K562 (cell line): ENCODE measurements around the gene SYT15. TPM values are rescaled to one million over a fixed set of nuclear protein-coding genes. Genes with fewer than 3 reads are reported as not detected.

ENCODE experiments used
- ATAC-seq: fragments of 200-7000 bp; cut with Tn5 transposase; 3 replicates; pipeline ENCODE4 v1.9.1; 2020; ENCODE audit warnings: moderate library complexity
- BruUV-seq: library from RNA; stranded (reverse); fragments of 400-500 nt; replicated peaks from 2 replicates; lab custom pipeline; 2021; lab: Mats Ljungman, UMichigan
- CTCF ChIA-PET: fragments of 300-600 bp; formaldehyde crosslinking; extraction: SDS; loops from one replicate; lab custom pipeline; 2021; ENCODE audit warnings: low intra/inter-chr PET ratio; lab: Yijun Ruan, JAX
- POLR2A ChIA-PET: fragments of 300-600, 350-650 bp; sonication (Branson Sonifier 250); formaldehyde crosslinking; extraction: SDS; loops from one replicate; lab custom pipeline; 2021; ENCODE audit warnings: antibody characterized with exemption, inconsistent platforms; lab: Yijun Ruan, JAX
- DNase-seq, 4 experiments: peaks; one replicate each; pipeline versions ENCODE4 v3.0.0 to v3.0.0-alpha.2; 2011 to 2018; ENCODE audit warnings: low spot score in 3 of 4, mixed read lengths in 3 of 4; ENCODE audit errors: extremely low read depth in 1 of 4
- FAIRE-seq: peaks from 2 replicates; lab custom pipeline; 2011; peaks lifted over from hg19 to GRCh38; lab: Jason Lieb, UNC
- H2AFZ ChIP-seq: 2 replicates; pipeline ENCODE4 v1.6.0; 2011; ENCODE audit warnings: low read depth, low read length, control low read depth, inconsistent platforms
- H3K27ac ChIP-seq: fragments of 200-600 bp; 3 replicates; pipeline ENCODE4 v1.8.0; 2011; ENCODE audit warnings: low read depth, mild to moderate bottlenecking, control low read depth, inconsistent platforms, low read length, moderate library complexity, mixed read lengths; ENCODE audit errors: extremely low read depth
- H3K27me3 ChIP-seq, 2 experiments: fragments of 300-600 bp in 1 of 2; 2 replicates in 1 of 2; 3 replicates in 1 of 2; pipeline versions ENCODE4 v1.6.0 to v1.8.0; 2011; ENCODE audit warnings: inconsistent platforms in 2 of 2, low read length in 2 of 2, mild to moderate bottlenecking in 1 of 2, mixed read lengths in 1 of 2, moderate library complexity in 1 of 2; ENCODE audit not compliant: control insufficient read depth in 2 of 2, insufficient read depth in 2 of 2
- H3K36me3 ChIP-seq: fragments of 300-600 bp; 3 replicates; pipeline ENCODE4 v1.8.0; 2011; ENCODE audit warnings: mild to moderate bottlenecking, low read length, inconsistent platforms; ENCODE audit not compliant: control insufficient read depth, insufficient read depth
- H3K4me1 ChIP-seq, 2 experiments: fragments of 200-600 bp in 1 of 2; replicated peaks in 1 of 2; 2 replicates in 1 of 2; 3 replicates in 1 of 2; pipeline versions ENCODE4 v1.5.1 to v1.8.0; 2011; ENCODE audit warnings: inconsistent platforms in 2 of 2, low read length in 2 of 2, mild to moderate bottlenecking in 1 of 2, mixed read lengths in 1 of 2, moderate library complexity in 1 of 2; ENCODE audit not compliant: control insufficient read depth in 2 of 2, insufficient read depth in 2 of 2
- H3K4me2 ChIP-seq: 2 replicates; pipeline ENCODE4 v1.6.1; 2011; ENCODE audit warnings: low read length, control low read depth, inconsistent platforms, mixed read lengths; ENCODE audit not compliant: insufficient read depth
- H3K4me3 ChIP-seq: fragments of 200-600 bp; sonication (generic), shearing (Covaris generic); 2 replicates; pipeline ENCODE4 v1.5.1; 2016; ENCODE audit warnings: control low read depth, inconsistent platforms
- H3K79me2 ChIP-seq: fragments of 200-600 bp; 3 replicates; pipeline ENCODE4 v1.8.0; 2011; ENCODE audit warnings: low read length, inconsistent platforms; ENCODE audit not compliant: control insufficient read depth, insufficient read depth
- H3K9ac ChIP-seq, 2 experiments: 2 replicates each; pipeline versions ENCODE4 v1.6.0 to v1.6.1; 2011; ENCODE audit warnings: low read depth in 2 of 2, low read length in 2 of 2, control low read depth in 1 of 2, inconsistent platforms in 1 of 2, mild to moderate bottlenecking in 1 of 2, mixed read lengths in 1 of 2; ENCODE audit not compliant: insufficient read depth in 1 of 2
- H3K9me1 ChIP-seq: one replicate; pipeline ENCODE4 v1.6.0; 2011; ENCODE audit warnings: inconsistent platforms, mild to moderate bottlenecking, low read length, moderate library complexity; ENCODE audit not compliant: control insufficient read depth, insufficient read depth
- H3K9me3 ChIP-seq: replicated peaks from 2 replicates; pipeline ENCODE4 v1.5.1; 2011; ENCODE audit warnings: low read depth, low read length, inconsistent platforms; ENCODE audit not compliant: control insufficient read depth, insufficient read depth
- H4K20me1 ChIP-seq: replicated peaks from 2 replicates; pipeline ENCODE4 v1.6.1; 2011; ENCODE audit warnings: low read length, inconsistent platforms, mixed read lengths; ENCODE audit not compliant: control insufficient read depth, insufficient read depth
- GTF2E2 ChIP-seq: fragments of 200-800 bp; sonication (Bioruptor generic); IDR thresholded peaks from 2 replicates; pipeline ENCODE4 v1.6.1; 2016; ENCODE audit warnings: missing genetic modification characterization, missing compliant biosample characterization
- IRF1 ChIP-seq: sonication (generic); formaldehyde crosslinking; IDR thresholded peaks from 2 replicates; pipeline ENCODE4 v1.8.0; 2022; ENCODE audit warnings: missing genetic modification reagents, mild to moderate bottlenecking, borderline replicate concordance
- RBM14 ChIP-seq: fragments of 200-400 bp; formaldehyde crosslinking; IDR thresholded peaks from 2 replicates; pipeline ENCODE4 v1.6.1; 2018; ENCODE audit warnings: low read depth, mild to moderate bottlenecking, low read length, moderate library complexity, borderline replicate concordance; ENCODE audit not compliant: insufficient read depth
- SREBF1 ChIP-seq: fragments of 150-350 bp; IDR thresholded peaks from 2 replicates; pipeline ENCODE4 v1.6.1; 2014; ENCODE audit warnings: antibody characterized with exemption, low read depth, low read length, borderline replicate concordance
- WGBS: fragments of 100-300 bp; shearing (Covaris generic); methylation state at CpG from one replicate; pipeline ENCODE4 v1.1.6; 2016; ENCODE audit warnings: low coverage, mixed read lengths; ENCODE audit not compliant: insufficient coverage; ENCODE audit errors: missing lambda C conversion rate; 5-methylcytosine and 5-hydroxymethylcytosine counted together
- in situ Hi-C: fragments of 300-500 bp; cut with MboI; formaldehyde crosslinking; loops from 4 replicates; pipeline ENCODE4 v1.15.0; 2018; ENCODE audit warnings: inconsistent platforms, mixed read lengths
- intact Hi-C: fragments of 100-400 bp; cut with micrococcal nuclease; formaldehyde crosslinking; loops from 2 replicates; pipeline ENCODE4 v1.14.2; 2022
- polyA plus RNA-seq, 8 experiments: library from polyadenylated mRNA; depleted of rRNA in 4 of 8; stranded (reverse) in 5 of 8; unstranded in 3 of 8; fragments of >200 nt; fragmentation: Nextera tagmentation in 2 of 8; fragmentation: Illumina TruSeq in 1 of 8; extraction: Ambion mirVana in 2 of 8; extraction: Trizol in 1 of 8; gene quantifications; 2 replicates each; pipeline versions ENCODE4 v1.2.1 to v1.2.3, GENCODE V29; 2011 to 2014; ENCODE audit warnings: inconsistent platforms in 1 of 8, missing spikeins in 1 of 8
- total RNA-seq, 7 experiments: library from RNA; depleted of rRNA in 6 of 7; stranded (reverse); fragments of >200 nt in 6 of 7; fragmentation: Illumina TruSeq in 2 of 7; extraction: Trizol in 2 of 7; gene quantifications; 2 replicates each; pipeline versions ENCODE4 v1.2.1 to v1.2.3, GENCODE V29; 2011 to 2021; ENCODE audit warnings: low replicate concordance in 1 of 7

The SYT15 gene
- total and polyA plus RNA-seq, 9 of the 15 experiments (the other 6 are each of a cell fraction or from before 2014, with no cell fraction given) = 0.05 to 0.82 (median 0.21) TPM; not detected in 1

- no peaks in the 10 kb centered on the region for H3K79me2 ChIP-seq
- H3K9ac ChIP-seq = peak overlapping the region in 1 of 2 experiments; percentile 17; a peak in 1 of 4 replicates
- DNase-seq (no peak), FAIRE-seq (no peak), ATAC-seq (no peak)
- WGBS = 0% methylated on average over 2 of the region's 2 CpGs
- H2AFZ ChIP-seq = no peak overlapping the region
- TF ChIP-seq SREBF1 (no peak), GTF2E2 (tag) (no peak), IRF1 (CRISPR knock-in tag) (no peak), RBM14 (no peak)
- peaks cover 7 to 35% of the 10 kb centered on the region in 2 experiments; a peak in 4 of 5 replicates for H3K4me1 ChIP-seq
- H3K36me3 ChIP-seq = no peaks in the 10 kb centered on the region
- no TSS peak for BruUV-seq
- H3K9me1 ChIP-seq = no peaks in the 10 kb centered on the region
- ChIA-PET POLR2A (interaction anchor here (1.1 to 1.6 kb wide), 2 partner anchors 14 to 23 kb away, joined by 3 to 4 read pairs; no protein-coding TSS in a partner anchor), CTCF (no interaction called here)
- in situ Hi-C loops = no loop called here
- H3K27ac ChIP-seq = no peak overlapping the region
- peaks cover 63% of the 10 kb centered on the region for H4K20me1 ChIP-seq
- peaks cover 47 to 93% of the 10 kb centered on the region in 2 experiments; a peak in 4 of 5 replicates for H3K27me3 ChIP-seq
- no peaks in the 10 kb centered on the region for H3K9me3 ChIP-seq
- H3K4me3 ChIP-seq = no peak overlapping the region
- intact Hi-C loops = no loop called here
- no peak overlapping the region for H3K4me2 ChIP-seq
Measured at GRCh38 chr10:46553238-46554049, 25.5 kb upstream of the SYT15 start.
